Measurements from ENCODE around the gene FSTL4.

Gene FSTL4

DNA sequence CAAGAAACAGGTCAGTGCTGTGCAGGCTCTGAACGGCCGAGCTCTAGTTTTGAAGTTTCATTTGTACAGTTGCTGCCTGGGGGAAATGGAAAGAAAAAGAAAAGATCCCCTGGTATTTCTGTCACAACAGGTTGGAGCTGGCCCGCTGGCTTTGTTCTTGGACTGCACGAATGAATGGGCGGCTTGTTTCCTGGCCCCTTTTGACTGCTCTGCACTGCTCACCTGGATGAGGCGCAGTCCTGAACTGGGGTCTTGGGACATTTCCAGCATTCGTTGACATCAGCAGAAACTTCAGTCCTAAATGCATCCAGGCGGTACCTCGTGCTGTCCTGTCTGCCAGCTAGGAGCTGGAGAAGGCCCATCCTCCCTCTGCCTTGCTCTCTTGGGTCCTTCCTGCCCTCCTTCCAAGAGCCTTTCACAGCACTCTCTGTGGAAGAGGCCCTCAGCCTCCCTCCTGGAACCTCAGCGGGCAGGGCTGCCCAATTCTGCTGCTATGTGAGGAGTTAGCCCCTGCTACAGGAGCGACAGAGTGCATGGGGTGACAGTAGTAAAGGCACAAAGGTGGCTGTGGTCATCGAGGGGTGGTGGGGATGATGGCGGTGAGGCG lies 189.2 kb downstream of the FSTL4 start:
- Histone ChIP-seq H3K4me1 (ENCODE audit: control insufficient read depth, insufficient read depth, low read length) (no peaks in the 10 kb centered on the region), H3K4me3 (ENCODE audit: low read length in 2 of 2) (no peak overlapping the region), H3K27ac (ENCODE audit: low read length) (no peak overlapping the region)

GRCh38 chr5:133421806-133422205 lies 190.5 kb downstream of the FSTL4 start:
- Histone ChIP-seq H3K36me3 (ENCODE audit: control insufficient read depth in 2 of 2, insufficient read depth in 2 of 2, low read length in 2 of 2) (no peaks in the 10 kb centered on the region), H3K4me1 (ENCODE audit: control insufficient read depth, insufficient read depth, low read length) (no peaks in the 10 kb centered on the region), H3K4me3 (ENCODE audit: low read length in 2 of 2) (no peak overlapping the region), H3K9ac (ENCODE audit: low read length in 2 of 2) (no peak overlapping the region), H3K9me3 (ENCODE audit: control insufficient read depth in 2 of 2, low read length in 2 of 2) (no peaks in the 10 kb centered on the region), H3K27ac (ENCODE audit: low read length) (no peak overlapping the region), H3K27me3 (ENCODE audit: control insufficient read depth in 1 of 2, insufficient read depth in 2 of 2, low read length in 2 of 2) (peaks cover 0 to 6% of the 10 kb centered on the region in 2 donors)

More for the DNA sequence above, 189.2 kb downstream of the FSTL4 start:
- no peaks in the 10 kb centered on the region for H3K9me3 ChIP-seq (ENCODE audit: control insufficient read depth in 2 of 2, low read length in 2 of 2)
- H3K9ac ChIP-seq (ENCODE audit: low read length in 2 of 2): no peak overlapping the region
- H3K36me3 ChIP-seq (ENCODE audit: control insufficient read depth in 2 of 2, insufficient read depth in 2 of 2, low read length in 2 of 2): no peaks in the 10 kb centered on the region
- H3K27me3 ChIP-seq (ENCODE audit: control insufficient read depth in 1 of 2, insufficient read depth in 2 of 2, low read length in 2 of 2): peaks cover 0 to 8% of the 10 kb centered on the region in 2 donors

- Histone ChIP-seq H3K27me3 (ENCODE audit: control insufficient read depth in 1 of 2, insufficient read depth in 2 of 2, low read length in 2 of 2) (peaks cover 0 to 5% of the 10 kb centered on the region in 2 donors), H3K27ac (ENCODE audit: low read length) (no peak overlapping the region), H3K4me3 (ENCODE audit: low read length in 2 of 2) (no peak overlapping the region), H3K9me3 (ENCODE audit: control insufficient read depth in 2 of 2, low read length in 2 of 2) (no peaks in the 10 kb centered on the region), H3K9ac (ENCODE audit: low read length in 2 of 2) (no peak overlapping the region), H3K4me1 (ENCODE audit: control insufficient read depth, insufficient read depth, low read length) (no peaks in the 10 kb centered on the region), H3K36me3 (ENCODE audit: control insufficient read depth in 2 of 2, insufficient read depth in 2 of 2, low read length in 2 of 2) (no peaks in the 10 kb centered on the region)
Observed at GRCh38 chr5:133421394-133421793, 190.9 kb downstream of the FSTL4 start.

GRCh38 chr5:133420440-133421301 lies 191.7 kb downstream of the FSTL4 start:
- no peaks in the 10 kb centered on the region for H3K9me3 ChIP-seq (ENCODE audit: control insufficient read depth in 2 of 2, low read length in 2 of 2)
- H3K27me3 ChIP-seq (ENCODE audit: control insufficient read depth in 1 of 2, insufficient read depth in 2 of 2, low read length in 2 of 2): peaks cover 0 to 3% of the 10 kb centered on the region in 2 donors
- H3K4me1 ChIP-seq (ENCODE audit: control insufficient read depth, insufficient read depth, low read length): no peaks in the 10 kb centered on the region
- H3K4me3 ChIP-seq (ENCODE audit: low read length in 2 of 2): no peak overlapping the region
- H3K27ac ChIP-seq (ENCODE audit: low read length): no peak overlapping the region
- H3K36me3 ChIP-seq (ENCODE audit: control insufficient read depth in 2 of 2, insufficient read depth in 2 of 2, low read length in 2 of 2): no peaks in the 10 kb centered on the region
- H3K9ac ChIP-seq (ENCODE audit: low read length in 2 of 2): no peak overlapping the region

- peaks cover 0 to 2% of the 10 kb centered on the region in 2 donors for H3K27me3 ChIP-seq (ENCODE audit: control insufficient read depth in 1 of 2, insufficient read depth in 2 of 2, low read length in 2 of 2)
- no peak overlapping the region for H3K27ac ChIP-seq (ENCODE audit: low read length)
- H3K9me3 ChIP-seq (ENCODE audit: control insufficient read depth in 2 of 2, low read length in 2 of 2): no peaks in the 10 kb centered on the region
- no peak overlapping the region for H3K9ac ChIP-seq (ENCODE audit: low read length in 2 of 2)
- H3K36me3 ChIP-seq (ENCODE audit: control insufficient read depth in 2 of 2, insufficient read depth in 2 of 2, low read length in 2 of 2): no peaks in the 10 kb centered on the region
- no peak overlapping the region for H3K4me3 ChIP-seq (ENCODE audit: low read length in 2 of 2)
- H3K4me1 ChIP-seq (ENCODE audit: control insufficient read depth, insufficient read depth, low read length): no peaks in the 10 kb centered on the region
Observed at GRCh38 chr5:133415906-133416305, 196.4 kb downstream of the FSTL4 start.

- Histone ChIP-seq H3K9ac (ENCODE audit: low read length in 2 of 2) (no peak overlapping the region), H3K4me1 (ENCODE audit: control insufficient read depth, insufficient read depth, low read length) (no peaks in the 10 kb centered on the region), H3K36me3 (ENCODE audit: control insufficient read depth in 2 of 2, insufficient read depth in 2 of 2, low read length in 2 of 2) (no peaks in the 10 kb centered on the region), H3K27me3 (ENCODE audit: control insufficient read depth in 1 of 2, insufficient read depth in 2 of 2, low read length in 2 of 2) (peaks cover 0 to under 1% of the 10 kb centered on the region in 2 donors), H3K4me3 (ENCODE audit: low read length in 2 of 2) (no peak overlapping the region), H3K9me3 (ENCODE audit: control insufficient read depth in 2 of 2, low read length in 2 of 2) (no peaks in the 10 kb centered on the region), H3K27ac (ENCODE audit: low read length) (no peak overlapping the region)
Observed at GRCh38 chr5:133415506-133415905, 196.8 kb downstream of the FSTL4 start.

DNA sequence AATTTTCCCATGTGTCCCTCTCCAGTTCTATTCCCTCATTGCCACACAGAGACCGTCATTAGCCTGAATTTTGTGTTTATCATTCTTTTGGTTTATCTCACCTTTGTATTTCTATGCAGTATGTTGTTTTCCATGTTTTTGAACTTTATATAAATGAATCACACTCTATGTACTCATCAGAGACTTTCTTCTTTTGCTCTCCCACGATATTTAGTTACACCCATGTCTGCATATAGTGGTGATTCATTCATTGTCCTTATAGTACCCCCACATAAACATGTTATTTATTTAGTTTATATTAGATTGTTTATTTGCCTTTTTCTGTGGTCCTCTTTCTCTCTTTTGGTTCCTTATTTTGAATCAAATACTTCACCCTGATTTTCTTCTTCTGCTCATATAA lies 199.7 kb downstream of the FSTL4 start:
- Histone ChIP-seq H3K4me1 (ENCODE audit: control insufficient read depth, insufficient read depth, low read length) (no peaks in the 10 kb centered on the region), H3K9ac (ENCODE audit: low read length in 2 of 2) (no peak overlapping the region), H3K27ac (ENCODE audit: low read length) (no peak overlapping the region), H3K36me3 (ENCODE audit: control insufficient read depth in 2 of 2, insufficient read depth in 2 of 2, low read length in 2 of 2) (no peaks in the 10 kb centered on the region), H3K4me3 (ENCODE audit: low read length in 2 of 2) (no peak overlapping the region), H3K9me3 (ENCODE audit: control insufficient read depth in 2 of 2, low read length in 2 of 2) (no peaks in the 10 kb centered on the region), H3K27me3 (ENCODE audit: control insufficient read depth in 1 of 2, insufficient read depth in 2 of 2, low read length in 2 of 2) (no peaks in the 10 kb centered on the region)

GRCh38 chr5:133410335-133410828 lies 202.0 kb downstream of the FSTL4 start:
- H3K27me3 ChIP-seq (ENCODE audit: control insufficient read depth in 1 of 2, insufficient read depth in 2 of 2, low read length in 2 of 2): no peaks in the 10 kb centered on the region
- no peak overlapping the region for H3K27ac ChIP-seq (ENCODE audit: low read length)
- no peaks in the 10 kb centered on the region for H3K4me1 ChIP-seq (ENCODE audit: control insufficient read depth, insufficient read depth, low read length)

GRCh38 chr5:133409210-133409674 lies 203.1 kb downstream of the FSTL4 start:
- no peaks in the 10 kb centered on the region for H3K9me3 ChIP-seq (ENCODE audit: control insufficient read depth in 2 of 2, low read length in 2 of 2)
- no peaks in the 10 kb centered on the region for H3K4me1 ChIP-seq (ENCODE audit: control insufficient read depth, insufficient read depth, low read length)
- H3K27me3 ChIP-seq (ENCODE audit: control insufficient read depth in 1 of 2, insufficient read depth in 2 of 2, low read length in 2 of 2): no peaks in the 10 kb centered on the region
- no peak overlapping the region for H3K4me3 ChIP-seq (ENCODE audit: low read length in 2 of 2)
- H3K27ac ChIP-seq (ENCODE audit: low read length): no peak overlapping the region
- H3K36me3 ChIP-seq (ENCODE audit: control insufficient read depth in 2 of 2, insufficient read depth in 2 of 2, low read length in 2 of 2): no peaks in the 10 kb centered on the region
- no peak overlapping the region for H3K9ac ChIP-seq (ENCODE audit: low read length in 2 of 2)

More at GRCh38 chr5:133410335-133410828, 202.0 kb downstream of the FSTL4 start:
- H3K4me3 ChIP-seq (ENCODE audit: low read length in 2 of 2): no peak overlapping the region
- H3K9ac ChIP-seq (ENCODE audit: low read length in 2 of 2): no peak overlapping the region
- no peaks in the 10 kb centered on the region for H3K9me3 ChIP-seq (ENCODE audit: control insufficient read depth in 2 of 2, low read length in 2 of 2)
- no peaks in the 10 kb centered on the region for H3K36me3 ChIP-seq (ENCODE audit: control insufficient read depth in 2 of 2, insufficient read depth in 2 of 2, low read length in 2 of 2)

DNA sequence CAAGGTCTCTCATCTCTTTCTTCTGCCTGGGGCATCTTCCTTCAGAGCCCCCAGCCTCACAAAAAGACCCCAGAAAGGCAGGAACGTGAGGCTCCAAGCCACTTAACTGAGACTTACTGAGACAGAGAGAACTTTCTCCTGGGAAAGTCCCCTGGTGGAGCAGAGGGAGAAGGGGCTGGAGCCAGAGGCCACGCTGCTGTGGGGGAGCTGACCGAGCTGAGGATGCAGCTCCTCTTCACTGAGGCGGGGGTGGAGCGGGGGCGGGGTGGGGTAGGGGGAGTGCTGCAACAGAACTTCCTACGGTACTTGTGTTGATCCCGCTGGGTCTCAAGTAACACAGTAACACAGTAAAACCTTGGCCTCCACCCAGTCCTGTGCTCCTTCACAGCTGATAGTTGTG lies 204.0 kb downstream of the FSTL4 start:
- Histone ChIP-seq H3K36me3 (ENCODE audit: control insufficient read depth in 2 of 2, insufficient read depth in 2 of 2, low read length in 2 of 2) (no peaks in the 10 kb centered on the region), H3K9ac (ENCODE audit: low read length in 2 of 2) (no peak overlapping the region), H3K9me3 (ENCODE audit: control insufficient read depth in 2 of 2, low read length in 2 of 2) (no peaks in the 10 kb centered on the region), H3K27ac (ENCODE audit: low read length) (no peak overlapping the region), H3K4me1 (ENCODE audit: control insufficient read depth, insufficient read depth, low read length) (no peaks in the 10 kb centered on the region), H3K27me3 (ENCODE audit: control insufficient read depth in 1 of 2, insufficient read depth in 2 of 2, low read length in 2 of 2) (no peaks in the 10 kb centered on the region), H3K4me3 (ENCODE audit: low read length in 2 of 2) (no peak overlapping the region)

Data from stomach smooth muscle (tissue), 2 donors.